Renal cortex interstitium (tissue), 11 donors: ENCODE measurements around the gene OGFOD3. TPM values are rescaled to one million over a fixed set of nuclear protein-coding genes. Genes with fewer than 3 reads are reported as not detected.

Experiments used
- DNase-seq, 11 donors: peaks; one replicate each; pipeline ENCODE4 v3.0.0-alpha.2; 2013; ENCODE audit warnings: low read depth in 9 of 11, low spot score in 4 of 11; ENCODE audit errors: extremely low read depth in 1 of 11
- polyA plus RNA-seq, 3 donors: library from polyadenylated mRNA; unstranded; fragments of 120-200 nt; gene quantifications; one replicate each; pipeline ENCODE4 v1.2.1, GENCODE V29; 2013; ENCODE audit not compliant: insufficient read length in 3 of 3

OGFOD3 gene
- polyA plus RNA-seq, 3 donors = 20.8 to 31.7 (median 27.6) TPM

GRCh38 chr17:82397449-82398335 is 20.7 kb downstream of the OGFOD3 start:
- DNase-seq = no peak

- DNase-seq = no peak
Observed at GRCh38 chr17:82396601-82397435, 21.6 kb downstream of the OGFOD3 start.

GRCh38 chr17:82394278-82394677 is 24.1 kb downstream of the OGFOD3 start:
- DNase-seq = peak in 1 of 11 donors; percentile 57

- DNase-seq = no peak
Observed at GRCh38 chr17:82392941-82393340, 25.4 kb downstream of the OGFOD3 start.

- DNase-seq = no peak
Observed at GRCh38 chr17:82392209-82392920, 26.0 kb downstream of the OGFOD3 start.

- no peak for DNase-seq
Observed at GRCh38 chr17:82391496-82392066, 26.8 kb downstream of the OGFOD3 start.

GRCh38 chr17:82390860-82391435 is 27.4 kb downstream of the OGFOD3 start:
- DNase-seq = no peak

GRCh38 chr17:82390015-82390859 is 28.1 kb downstream of the OGFOD3 start:
- DNase-seq = no peak

- DNase-seq = no peak
Observed at GRCh38 chr17:82389379-82389778, 29.0 kb downstream of the OGFOD3 start.

- no peak for DNase-seq
Observed at GRCh38 chr17:82388922-82389283, 29.5 kb downstream of the OGFOD3 start.

- DNase-seq = no peak
Observed at GRCh38 chr17:82388223-82388921, 30.0 kb downstream of the OGFOD3 start.

GRCh38 chr17:82387705-82388106 is 30.7 kb downstream of the OGFOD3 start:
- DNase-seq = no peak

GRCh38 chr17:82386881-82387704 is 31.3 kb downstream of the OGFOD3 start:
- no peak for DNase-seq

GRCh38 chr17:82386255-82386831 is 32.0 kb downstream of the OGFOD3 start:
- DNase-seq = no peak

GRCh38 chr17:82385559-82386254 is 32.7 kb downstream of the OGFOD3 start:
- no peak for DNase-seq
